ENCODE results near the gene AXDND1.
"Not testable (repeated sequence)": the region's sequence is repeated elsewhere in the genome, so short reads cannot be mapped to it uniquely, and the experiment has no call there.

- not testable (repeated sequence) for TF ChIP-seq EZH2 (IDR thresholded peaks at IDR 0.05); POLR2AphosphoS5 (IDR thresholded peaks at IDR 0.05; ENCODE audit: borderline replicate concordance, low read depth, low read length); FOXP2 (optimal IDR thresholded peaks at IDR 0.05; ENCODE audit: control extremely low read depth, extremely low read length, insufficient read depth)
Observed at GRCh38 chr1:179440301-179440700, 74.5 kb downstream of the AXDND1 start.

All from SK-N-MC (cell line).